HG02943 (cell line): ENCODE measurements around the gene RBP4.

Experiments used
- ATAC-seq: cut with Tn5 transposase; IDR thresholded peaks from one replicate; pipeline ENCODE4 v1.9.1; 2021; ENCODE audit warnings: mild to moderate bottlenecking, low read depth, moderate library complexity; ENCODE audit not compliant: unreplicated experiment

RBP4 gene

DNA sequence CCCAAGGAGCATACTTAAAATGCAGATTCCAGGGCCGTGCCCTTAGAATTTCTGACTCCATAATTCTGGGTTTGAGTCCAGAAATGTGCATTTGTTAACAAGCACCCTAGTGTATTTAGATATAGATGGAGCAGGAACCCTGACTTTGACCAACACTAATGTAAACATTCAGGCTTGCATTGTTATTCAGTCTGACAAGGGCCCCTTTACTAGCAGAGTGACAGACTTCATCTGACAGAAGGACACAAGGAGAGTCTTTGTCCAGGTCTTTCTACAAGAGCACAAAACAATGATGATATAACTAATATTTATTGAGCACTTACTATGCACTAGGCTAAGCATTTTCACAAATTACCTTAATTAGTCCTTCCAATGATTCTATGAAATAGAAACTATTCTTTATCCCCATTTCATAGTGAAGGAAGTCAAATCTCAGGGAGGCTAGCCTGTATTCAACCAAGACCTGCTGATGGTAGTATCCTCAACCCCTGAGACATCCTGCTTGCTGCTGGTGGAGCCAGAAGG, 3.9 kb downstream of the RBP4 start:
- no peak for ATAC-seq

- ATAC-seq: no peak
Observed at GRCh38 chr10:93596539-93596938, 4.5 kb downstream of the RBP4 start.

DNA sequence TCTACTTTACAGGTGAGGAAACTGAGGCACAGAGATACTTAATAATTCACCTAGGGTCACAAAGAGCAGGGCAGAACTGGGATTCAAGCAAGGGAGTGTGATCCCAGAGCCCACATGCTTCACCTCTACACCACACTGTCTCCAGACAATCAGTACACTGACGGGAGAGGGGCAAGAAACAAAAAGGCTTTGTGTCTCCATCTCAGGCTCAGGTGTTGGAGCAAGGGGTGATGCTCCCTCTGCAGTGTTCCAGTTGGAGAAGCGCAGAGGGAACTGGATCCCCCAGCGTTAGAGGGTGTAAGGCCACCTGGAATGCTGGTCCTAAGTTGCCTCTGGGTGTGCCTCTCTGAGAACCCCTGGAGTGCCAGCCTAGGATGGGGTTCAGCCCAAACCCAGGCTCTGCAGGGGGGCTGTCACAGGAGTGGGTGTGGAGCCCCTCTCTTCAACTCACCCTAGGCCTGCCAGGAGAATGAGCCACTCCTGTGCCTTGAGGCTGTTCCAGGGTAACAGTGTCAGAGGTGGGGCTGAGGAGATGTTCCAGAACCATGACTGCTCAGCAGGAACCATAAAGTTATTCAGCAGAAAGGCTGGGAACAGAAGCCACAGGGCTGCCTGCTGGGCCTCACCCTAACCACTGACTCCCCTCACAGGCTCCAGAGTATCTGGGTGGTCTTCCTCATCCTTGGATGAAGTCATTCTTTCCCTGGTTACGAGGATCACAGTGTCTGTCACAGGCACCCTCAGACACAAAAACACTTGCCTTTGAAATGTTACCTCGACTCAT, 5.5 kb downstream of the RBP4 start:
- no peak for ATAC-seq

GRCh38 chr10:93594518-93594917, 6.5 kb downstream of the RBP4 start:
- ATAC-seq: no peak

DNA sequence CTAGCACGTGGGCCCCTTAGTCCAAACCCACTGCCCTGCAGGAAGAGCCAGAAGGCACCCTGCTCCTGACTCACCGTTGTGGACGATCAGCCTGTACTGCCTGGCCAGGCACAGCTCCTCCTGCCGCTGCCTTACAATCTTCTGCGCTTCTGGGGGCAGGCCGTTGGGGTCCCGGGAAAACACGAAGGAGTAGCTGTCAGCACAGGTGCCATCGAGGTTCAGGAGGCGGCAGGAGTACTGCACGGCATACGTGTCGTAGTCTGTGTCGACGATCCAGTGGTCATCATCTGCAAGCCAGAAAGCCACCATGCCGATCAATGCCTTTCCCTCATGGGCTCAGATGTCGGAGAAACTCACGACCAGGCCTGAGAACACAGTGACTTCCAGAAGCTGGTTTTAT, 7.3 kb downstream of the RBP4 start:
- ATAC-seq: no peak

DNA sequence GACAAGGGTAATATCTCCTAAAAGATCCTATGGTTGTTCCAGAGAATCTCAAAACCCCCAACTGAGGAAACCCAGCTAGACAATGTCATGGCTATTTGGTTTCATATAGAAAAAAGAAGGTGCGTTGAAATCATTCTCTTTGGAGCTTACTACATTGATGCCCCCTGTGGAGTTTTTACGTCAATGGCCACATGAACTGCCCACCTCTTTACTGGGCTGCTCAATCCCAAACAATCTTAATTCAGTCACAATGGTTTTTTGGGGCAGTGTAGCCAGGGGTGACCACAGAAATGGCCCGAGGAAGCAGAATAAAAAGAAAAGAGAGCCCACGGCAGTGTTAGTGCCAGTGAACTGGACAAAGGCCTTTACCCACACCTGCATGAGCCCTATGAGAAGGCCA, 7.8 kb downstream of the RBP4 start:
- no peak for ATAC-seq

- no peak for ATAC-seq
Observed at GRCh38 chr10:93591065-93591808, 9.8 kb downstream of the RBP4 start.

GRCh38 chr10:93590638-93591037, 10.4 kb downstream of the RBP4 start:
- ATAC-seq: no peak

- no peak for ATAC-seq
Observed at GRCh38 chr10:93589648-93590562, 11.1 kb downstream of the RBP4 start.

GRCh38 chr10:93584445-93584844, 16.6 kb downstream of the RBP4 start:
- no peak for ATAC-seq

DNA sequence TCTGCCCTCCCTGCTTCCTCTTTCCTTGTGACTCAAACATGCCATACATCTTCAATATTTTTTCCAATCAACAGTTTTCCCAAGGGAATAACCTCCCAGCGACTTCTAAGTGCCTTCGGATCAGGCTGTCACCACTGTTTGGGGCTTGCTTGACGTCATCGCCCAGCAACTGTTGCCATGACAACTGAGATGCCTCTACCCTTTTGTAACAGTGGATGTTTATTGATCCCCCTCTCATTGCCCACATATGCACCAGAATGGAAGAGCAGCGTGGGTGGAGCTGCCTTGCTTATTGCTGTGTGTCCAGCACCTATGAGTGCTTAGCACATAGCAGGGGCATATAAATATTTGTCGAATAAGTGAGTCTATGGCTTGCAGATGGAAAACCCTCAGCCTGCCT, 20.2 kb downstream of the RBP4 start:
- ATAC-seq: no peak

DNA sequence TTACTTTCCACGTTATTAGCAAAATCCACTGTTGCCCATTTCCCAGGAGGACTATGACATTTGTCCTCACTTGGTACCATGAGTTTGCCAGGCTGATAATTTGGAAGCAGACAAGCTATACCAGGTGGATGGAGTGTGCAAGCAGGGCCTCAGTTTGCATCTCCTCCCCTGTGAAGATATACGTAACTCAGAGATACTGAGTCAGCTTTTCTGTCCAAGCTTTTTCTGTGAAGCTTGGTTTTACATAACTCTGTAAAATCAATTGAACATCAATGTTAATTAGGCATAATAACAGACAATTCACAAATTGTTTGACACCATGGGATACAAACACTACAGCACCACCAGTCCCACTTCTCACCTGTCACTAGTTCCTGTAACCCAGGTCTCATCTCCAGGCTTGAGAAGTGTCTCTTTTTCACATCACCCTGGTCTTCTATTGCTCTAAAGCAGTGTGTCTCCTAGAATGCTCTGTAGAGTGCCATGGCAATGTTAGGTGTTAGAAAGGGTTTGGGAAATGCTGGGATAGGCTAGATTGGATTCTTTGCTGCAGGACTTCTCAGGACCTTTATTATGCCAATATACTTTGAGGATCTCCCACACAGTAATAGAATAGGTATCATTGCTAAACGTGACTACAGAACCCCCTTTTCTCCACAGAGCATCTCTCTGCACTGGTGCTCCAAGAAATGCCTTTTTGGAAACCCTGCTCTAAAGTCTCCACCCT, 20.9 kb downstream of the RBP4 start:
- ATAC-seq: no peak

DNA sequence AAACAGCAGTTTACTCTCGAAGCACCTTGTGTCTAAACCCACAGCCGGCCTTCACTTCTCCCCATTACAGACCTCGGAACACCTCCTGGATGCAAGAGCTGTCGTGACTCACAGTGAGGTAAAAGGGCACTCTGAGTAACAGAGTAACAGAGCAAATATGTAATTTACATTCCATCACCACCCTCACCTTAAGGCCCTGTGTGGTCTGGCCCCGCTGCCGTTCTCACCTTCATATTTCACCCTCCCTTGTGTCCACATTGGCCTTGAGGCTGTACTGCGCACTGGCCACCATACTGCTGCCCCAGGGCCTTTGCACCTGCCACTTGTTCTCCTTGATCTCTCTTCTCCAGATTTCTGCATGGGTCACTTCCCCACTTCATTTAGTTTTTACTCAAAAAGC, 21.9 kb downstream of the RBP4 start:
- no peak for ATAC-seq

- ATAC-seq: no peak
Observed at GRCh38 chr10:93577565-93577964, 23.5 kb downstream of the RBP4 start.

GRCh38 chr10:93576888-93577287, 24.1 kb downstream of the RBP4 start:
- ATAC-seq: no peak

DNA sequence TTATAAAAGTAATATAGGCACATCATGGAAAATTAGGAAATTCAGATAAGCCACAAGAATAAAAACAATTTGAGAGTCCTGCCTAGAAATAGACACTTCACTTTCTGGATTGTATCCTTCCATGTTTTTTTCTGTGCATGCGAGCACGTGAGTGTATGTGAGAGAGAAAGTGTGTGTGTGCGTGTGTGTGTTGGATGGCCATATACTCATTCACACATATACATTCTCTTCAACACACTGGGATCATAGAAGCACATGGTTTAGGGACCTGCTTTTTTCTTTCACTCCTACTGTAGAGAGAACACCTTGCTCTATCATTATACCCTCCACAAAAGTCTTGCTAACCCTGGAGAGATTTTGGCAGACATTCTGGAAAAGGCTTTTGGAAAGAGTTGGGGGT, 27.1 kb downstream of the RBP4 start:
- ATAC-seq: no peak

GRCh38 chr10:93573051-93573909, 27.8 kb downstream of the RBP4 start:
- ATAC-seq: no peak

GRCh38 chr10:93572606-93573005, 28.4 kb downstream of the RBP4 start:
- no peak for ATAC-seq

GRCh38 chr10:93570383-93570782, 30.7 kb downstream of the RBP4 start:
- ATAC-seq: no peak
